PC-3 (cell line): ENCODE data around the gene CELA3A. TPM values are rescaled to one million over a fixed set of nuclear protein-coding genes. Genes with fewer than 3 reads are reported as not detected.
"Not testable (repeated sequence)": the region's sequence is repeated elsewhere in the genome, so short reads cannot be mapped to it uniquely, and the experiment has no call there.

Experiments
- ATAC-seq: fragments of 200-7000 bp; cut with Tn5 transposase; 2 replicates; pipeline ENCODE4 v1.9.1; 2020; ENCODE audit warnings: mild to moderate bottlenecking, moderate library complexity
- BruUV-seq: library from RNA; stranded (reverse); fragments of 400-500 nt; replicated peaks from 2 replicates; lab custom pipeline; 2021; lab: Mats Ljungman, UMichigan
- CTCF ChIA-PET: fragments of 300-600 bp; sonication (Branson Sonifier 250); formaldehyde crosslinking; loops from one replicate; lab custom pipeline; 2022; ENCODE audit warnings: antibody characterized with exemption; lab: Charles Lee
- POLR2A ChIA-PET: fragments of 300-600 bp; sonication (Branson Sonifier 250); formaldehyde crosslinking; loops from one replicate; lab custom pipeline; 2022; ENCODE audit warnings: antibody characterized with exemption; ENCODE audit not compliant: unreplicated experiment; lab: Charles Lee
- DNase-seq: peaks from one replicate; pipeline ENCODE4 v3.0.0-alpha.2; 2015
- H2AFZ ChIP-seq: fragments of 300-600 bp; sonication (generic); 2 replicates; pipeline ENCODE4 v1.6.0; 2016; ENCODE audit warnings: antibody characterized with exemption, low read length
- H3F3A ChIP-seq: fragments of 300-600 bp; sonication (generic); one replicate; pipeline ENCODE4 v1.6.0; 2017; ENCODE audit warnings: antibody characterized with exemption, low read length, control low read depth, mild to moderate bottlenecking; ENCODE audit not compliant: unreplicated experiment
- H3K27ac ChIP-seq: fragments of 300-600 bp; sonication (generic); 2 replicates; pipeline ENCODE4 v1.5.1; 2016; ENCODE audit warnings: mild to moderate bottlenecking, low read length
- H3K27me3 ChIP-seq: fragments of 300-600 bp; sonication (generic); 2 replicates; pipeline ENCODE4 v1.6.1; 2016; ENCODE audit warnings: low read length, mixed read lengths
- H3K36me3 ChIP-seq: fragments of 300-600 bp; sonication (generic); 2 replicates; pipeline ENCODE4 v1.6.1; 2016; ENCODE audit warnings: low read depth, mixed run types, low read length, mixed read lengths
- H3K4me1 ChIP-seq: fragments of 300-600 bp; sonication (generic); 2 replicates; pipeline ENCODE4 v1.5.1; 2016; ENCODE audit warnings: low read length; ENCODE audit not compliant: insufficient read depth
- H3K4me2 ChIP-seq: fragments of 300-600 bp; sonication (generic); 2 replicates; pipeline ENCODE4 v1.6.0; 2016; ENCODE audit warnings: low read length
- H3K4me3 ChIP-seq: fragments of 300-600 bp; sonication (generic); 2 replicates; pipeline ENCODE4 v1.5.1; 2016; ENCODE audit warnings: mild to moderate bottlenecking, low read length, mixed read lengths
- H3K79me2 ChIP-seq: fragments of 300-600 bp; sonication (generic); 2 replicates; pipeline ENCODE4 v1.6.1; 2017; ENCODE audit warnings: low read length, mixed read lengths
- H3K9ac ChIP-seq: fragments of 300-600 bp; sonication (generic); 2 replicates; pipeline ENCODE4 v1.6.0; 2016; ENCODE audit warnings: mild to moderate bottlenecking, low read length
- H3K9me2 ChIP-seq: fragments of 300-600 bp; sonication (generic); replicated peaks from 2 replicates; pipeline ENCODE4 v1.6.1; 2016; ENCODE audit warnings: mixed run types, low read length, mixed read lengths
- H3K9me3 ChIP-seq: fragments of 300-600 bp; sonication (generic); 2 replicates; pipeline ENCODE4 v1.6.1; 2016; ENCODE audit warnings: low read length, mixed read lengths
- H4K20me1 ChIP-seq: fragments of 300-600 bp; sonication (generic); 2 replicates; pipeline ENCODE4 v1.6.1; 2016; ENCODE audit warnings: low read length, mixed read lengths
- EZH2 ChIP-seq: fragments of 300-600 bp; sonication (generic); IDR thresholded peaks from one replicate; pipeline ENCODE4 v1.6.1; 2017; ENCODE audit warnings: antibody characterized with exemption, mild to moderate bottlenecking, low read length; ENCODE audit not compliant: unreplicated experiment
- EZH2phosphoT487 ChIP-seq: fragments of 300-600 bp; sonication (generic); IDR thresholded peaks from 2 replicates; pipeline ENCODE4 v1.6.1; 2018; ENCODE audit warnings: mild to moderate bottlenecking, antibody characterized with exemption, low read length, borderline replicate concordance
- intact Hi-C: fragments of 100-400 bp; cut with micrococcal nuclease; formaldehyde crosslinking; loops from 2 replicates; pipeline ENCODE4 v1.9.0; 2023
- total RNA-seq: library from RNA; depleted of rRNA; stranded (reverse); fragments of >200 nt; gene quantifications from 2 replicates; pipeline ENCODE4 v1.2.3, GENCODE V29; 2014
- TF ChIP-seq, protein P1 (sequence below): fragments of 300-600 bp; sonication (generic); conservative IDR thresholded peaks from 2 replicates; pipeline ENCODE4 v1.5.1; 2017; ENCODE audit warnings: antibody characterized with exemption, low read depth, mild to moderate bottlenecking, low read length

Gene CELA3A
- total RNA-seq, 1 experiment from 2014 or later: not detected

DNA sequence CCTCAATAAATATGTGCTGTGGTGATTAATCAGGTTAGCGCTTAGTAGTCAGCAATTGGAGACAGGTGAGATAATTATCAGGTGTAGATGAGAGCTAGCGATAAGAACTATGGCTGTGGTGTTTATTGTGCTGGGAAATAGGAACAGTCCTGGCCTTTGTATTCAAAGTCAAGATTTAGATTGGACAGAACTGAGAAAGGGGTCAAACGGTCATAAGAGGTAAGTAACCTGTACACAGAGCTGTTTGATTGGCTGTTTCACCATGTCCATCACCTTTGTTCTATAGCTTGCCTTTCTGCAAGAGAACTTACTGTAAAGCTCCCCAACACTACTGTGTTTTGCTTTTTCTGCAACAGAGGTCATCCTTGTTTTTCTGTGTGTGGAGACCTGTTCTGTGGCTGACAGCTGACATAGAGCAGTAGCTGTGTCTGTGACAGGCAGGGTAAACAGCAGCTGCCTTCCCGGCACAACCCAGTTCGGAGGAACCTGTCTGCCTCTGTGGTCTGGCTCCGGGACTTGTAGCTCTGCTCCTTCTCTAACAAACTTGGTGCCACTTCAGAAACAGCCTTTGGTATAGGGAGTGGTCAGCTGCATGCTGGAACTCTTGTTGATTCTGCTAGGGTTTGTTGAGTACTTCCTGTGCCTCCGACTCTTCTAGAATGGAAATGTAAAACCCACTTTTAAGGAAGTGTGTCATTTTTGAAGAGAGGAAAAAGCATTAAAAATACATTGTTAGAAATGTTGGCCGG is 29.9 kb downstream of the CELA3A start:
- ChIA-PET CTCF (no interaction called here), POLR2A (no interaction called here)
- Histone ChIP-seq H3K9me2 (no peaks in the 10 kb centered on the region), H3K4me2 (no peak overlapping the region), H3F3A (no peaks in the 10 kb centered on the region), H3K27ac (no peak overlapping the region), H4K20me1 (no peaks in the 10 kb centered on the region), H3K4me3 (no peak overlapping the region), H3K36me3 (no peaks in the 10 kb centered on the region), H3K9ac (no peak overlapping the region), H3K4me1 (peaks cover under 1% of the 10 kb centered on the region), H3K79me2 (peaks cover 2% of the 10 kb centered on the region), H2AFZ (no peak overlapping the region), H3K9me3 (no peaks in the 10 kb centered on the region), H3K27me3 (no peaks in the 10 kb centered on the region)
- no TSS peak for BruUV-seq
- intact Hi-C loops: no loop called here
- DNase-seq (no peak), ATAC-seq (no peak)
- no peak for TF ChIP-seq EZH2
- no peak for TF ChIP-seq EZH2phosphoT487
- TF ChIP-seq, protein P1, sequence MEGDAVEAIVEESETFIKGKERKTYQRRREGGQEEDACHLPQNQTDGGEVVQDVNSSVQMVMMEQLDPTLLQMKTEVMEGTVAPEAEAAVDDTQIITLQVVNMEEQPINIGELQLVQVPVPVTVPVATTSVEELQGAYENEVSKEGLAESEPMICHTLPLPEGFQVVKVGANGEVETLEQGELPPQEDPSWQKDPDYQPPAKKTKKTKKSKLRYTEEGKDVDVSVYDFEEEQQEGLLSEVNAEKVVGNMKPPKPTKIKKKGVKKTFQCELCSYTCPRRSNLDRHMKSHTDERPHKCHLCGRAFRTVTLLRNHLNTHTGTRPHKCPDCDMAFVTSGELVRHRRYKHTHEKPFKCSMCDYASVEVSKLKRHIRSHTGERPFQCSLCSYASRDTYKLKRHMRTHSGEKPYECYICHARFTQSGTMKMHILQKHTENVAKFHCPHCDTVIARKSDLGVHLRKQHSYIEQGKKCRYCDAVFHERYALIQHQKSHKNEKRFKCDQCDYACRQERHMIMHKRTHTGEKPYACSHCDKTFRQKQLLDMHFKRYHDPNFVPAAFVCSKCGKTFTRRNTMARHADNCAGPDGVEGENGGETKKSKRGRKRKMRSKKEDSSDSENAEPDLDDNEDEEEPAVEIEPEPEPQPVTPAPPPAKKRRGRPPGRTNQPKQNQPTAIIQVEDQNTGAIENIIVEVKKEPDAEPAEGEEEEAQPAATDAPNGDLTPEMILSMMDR: no peak

DNA sequence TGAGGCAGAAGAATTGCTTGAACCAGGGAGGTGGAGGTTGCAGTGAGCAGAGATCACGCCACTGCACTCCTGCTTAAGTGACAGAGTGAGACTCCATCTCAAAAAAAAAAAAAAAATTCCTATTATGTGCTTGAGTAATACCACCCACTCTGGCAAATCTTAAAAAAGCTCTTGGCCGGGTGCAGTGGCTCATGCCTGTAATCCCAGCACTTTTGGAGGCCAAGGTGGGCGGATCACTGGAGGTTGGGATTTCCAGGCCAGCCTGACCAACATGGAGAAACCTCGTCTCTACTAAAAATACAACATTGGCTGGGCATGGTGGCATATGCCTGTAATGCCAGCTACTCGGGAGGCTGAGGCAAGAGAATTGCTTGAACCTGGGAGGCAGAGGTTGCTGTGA is 33.4 kb downstream of the CELA3A start:
- H2AFZ ChIP-seq, H3K27ac ChIP-seq, H3K79me2 ChIP-seq, H3K9me3 ChIP-seq, H3K4me3 ChIP-seq, BruUV-seq, DNase-seq, POLR2A ChIA-PET, H3K36me3 ChIP-seq, H3F3A ChIP-seq, H3K4me2 ChIP-seq, H3K9me2 ChIP-seq, ATAC-seq, CTCF ChIA-PET, H3K4me1 ChIP-seq, intact Hi-C loops, H3K27me3 ChIP-seq, H4K20me1 ChIP-seq, H3K9ac ChIP-seq: not testable (repeated sequence)

DNA sequence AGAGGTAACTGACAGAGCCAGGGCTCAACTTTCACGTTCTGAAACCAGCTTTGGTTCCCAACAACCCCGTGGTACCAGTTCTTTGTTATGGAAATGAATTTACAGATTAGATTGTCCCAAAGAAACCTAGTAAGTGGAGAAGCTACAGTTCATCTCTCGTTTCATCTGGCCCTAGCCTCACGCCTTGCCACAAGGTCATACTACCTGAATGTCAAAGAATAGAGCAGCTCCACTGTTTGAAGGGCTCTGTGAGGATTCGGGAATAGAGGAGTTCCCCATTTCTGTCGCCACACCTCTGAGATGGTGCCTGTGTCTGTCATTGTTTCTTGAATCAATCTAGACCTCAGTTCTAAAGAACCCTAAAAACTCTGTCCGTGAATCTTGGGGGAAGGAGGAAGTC is 36.1 kb downstream of the CELA3A start:
- no peaks in the 10 kb centered on the region for H3K79me2 ChIP-seq
- ChIA-PET POLR2A (no interaction called here), CTCF (no interaction called here)
- H3K4me2 ChIP-seq: no peak overlapping the region
- H3K9me2 ChIP-seq: no peaks in the 10 kb centered on the region
- H3K27ac ChIP-seq: no peak overlapping the region
- TF ChIP-seq, protein P1: no peak
- no peak for TF ChIP-seq EZH2phosphoT487
- no peak for TF ChIP-seq EZH2
- no TSS peak for BruUV-seq
- no peaks in the 10 kb centered on the region for H3K36me3 ChIP-seq
- H3K4me3 ChIP-seq: no peak overlapping the region
- intact Hi-C loops: no loop called here
- no peak overlapping the region for H3K9ac ChIP-seq
- no peaks in the 10 kb centered on the region for H4K20me1 ChIP-seq
- no peak overlapping the region for H2AFZ ChIP-seq
- H3K27me3 ChIP-seq: no peaks in the 10 kb centered on the region
- ATAC-seq: no peak
- no peak for DNase-seq
- H3F3A ChIP-seq: no peaks in the 10 kb centered on the region
- no peaks in the 10 kb centered on the region for H3K9me3 ChIP-seq
- H3K4me1 ChIP-seq: peaks cover 10% of the 10 kb centered on the region
